CD4-positive, alpha-beta T cell treated with Interleukin-6 for 4 hours (primary cell): ENCODE results near the gene ERP27.

Experiments used
- DNase-seq: peaks from one replicate; pipeline ENCODE4 v3.0.0-alpha.2; 2020; ENCODE audit warnings: mixed read lengths

The ERP27 gene

GRCh38 chr12:14938301-14938700 is at the start of gene ERP27:
Gene ERP27, minus strand, starts transcription at chr12:14938537. Its CDS starts 29 bp downstream, at chr12:14938508.
- no peak for DNase-seq

- DNase-seq = no peak
Observed at GRCh38 chr12:14988035-14988434, 49.7 kb upstream of the ERP27 start.

DNA sequence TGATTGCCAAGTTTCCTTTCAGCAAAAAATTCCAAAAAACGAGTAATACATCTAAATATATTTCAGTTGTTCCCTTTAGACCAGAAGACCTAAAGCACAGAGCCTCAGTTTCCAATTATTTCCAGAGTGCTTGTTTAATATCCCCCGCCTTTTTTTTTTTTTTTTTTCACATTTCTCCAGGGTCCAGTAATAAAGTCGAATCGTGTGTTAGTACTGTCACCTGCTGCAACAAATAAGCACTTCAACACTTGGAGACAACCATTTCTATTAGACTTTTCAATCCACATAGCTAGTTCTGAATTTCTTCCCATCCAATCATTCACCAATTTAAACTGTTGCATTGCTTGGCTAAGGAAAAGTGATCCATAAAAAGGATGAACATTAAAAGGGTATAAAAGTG is 48.1 kb upstream of the ERP27 start:
- no peak for DNase-seq

DNA sequence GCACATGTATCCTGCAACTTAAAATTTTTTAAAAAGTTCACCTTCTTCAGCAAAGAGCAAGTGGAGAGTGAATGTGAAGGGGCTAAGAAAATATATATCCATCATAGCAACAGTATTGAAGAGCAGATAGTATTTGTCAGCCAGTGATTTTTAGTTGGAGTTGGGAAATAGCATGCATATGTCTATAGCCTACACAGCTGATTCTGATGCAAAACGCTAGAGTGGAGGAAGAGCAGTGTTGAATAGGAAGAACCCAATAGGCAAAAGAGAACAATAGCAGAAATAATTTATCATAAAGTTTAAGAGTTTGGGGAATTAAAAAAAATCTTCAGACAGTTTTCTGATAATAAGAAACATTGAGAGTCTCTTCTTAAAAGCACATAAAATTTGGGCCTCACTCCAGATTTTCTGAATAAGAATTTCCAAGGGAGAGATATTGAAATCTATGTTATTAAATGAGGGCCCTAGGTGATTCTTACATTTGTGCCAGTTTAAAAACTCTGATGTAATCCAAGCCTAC is 46.5 kb upstream of the ERP27 start:
- DNase-seq = no peak

GRCh38 chr12:14984036-14984435 is 45.7 kb upstream of the ERP27 start:
- no peak for DNase-seq

DNA sequence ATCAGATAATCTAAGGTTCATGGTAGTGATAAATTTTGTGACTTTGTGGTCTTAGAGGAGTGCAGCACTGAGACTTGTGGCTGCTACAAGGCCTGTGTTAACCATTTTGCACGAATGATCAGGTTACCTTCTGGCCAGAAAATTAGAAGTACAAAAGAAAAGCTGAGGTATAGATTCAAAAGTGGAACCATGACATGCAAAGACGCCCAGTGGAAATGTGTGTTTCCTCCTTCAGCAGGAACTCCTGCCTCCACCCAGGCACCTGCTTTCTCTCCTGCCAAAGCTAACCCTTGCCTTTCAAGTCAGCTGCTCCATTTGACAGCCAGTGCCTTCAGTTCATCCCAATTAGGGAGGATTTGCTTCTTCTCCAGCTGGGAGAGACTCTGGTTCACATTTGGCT is 44.7 kb upstream of the ERP27 start:
- DNase-seq = peak; percentile 34

DNA sequence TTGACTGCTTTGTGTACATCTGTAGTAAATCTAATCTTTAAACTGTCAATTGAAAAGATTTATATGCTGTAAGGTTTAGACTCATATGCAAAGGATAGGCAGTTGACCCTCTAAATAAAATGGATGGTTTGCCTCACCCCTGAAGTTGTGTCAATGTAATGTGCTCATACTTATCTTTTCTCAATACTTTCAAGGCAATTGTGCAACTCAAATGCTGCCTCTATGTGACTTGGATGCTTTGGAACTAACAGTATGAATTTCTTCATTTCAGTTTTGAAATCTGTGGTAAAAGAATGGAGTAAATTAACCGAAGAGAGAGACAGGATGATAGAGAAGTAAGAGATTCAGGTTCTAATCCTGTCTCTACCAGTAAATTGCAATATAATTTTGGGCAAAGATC is 44.2 kb upstream of the ERP27 start:
- no peak for DNase-seq

- no peak for DNase-seq
Observed at GRCh38 chr12:14981049-14981448, 42.7 kb upstream of the ERP27 start.

DNA sequence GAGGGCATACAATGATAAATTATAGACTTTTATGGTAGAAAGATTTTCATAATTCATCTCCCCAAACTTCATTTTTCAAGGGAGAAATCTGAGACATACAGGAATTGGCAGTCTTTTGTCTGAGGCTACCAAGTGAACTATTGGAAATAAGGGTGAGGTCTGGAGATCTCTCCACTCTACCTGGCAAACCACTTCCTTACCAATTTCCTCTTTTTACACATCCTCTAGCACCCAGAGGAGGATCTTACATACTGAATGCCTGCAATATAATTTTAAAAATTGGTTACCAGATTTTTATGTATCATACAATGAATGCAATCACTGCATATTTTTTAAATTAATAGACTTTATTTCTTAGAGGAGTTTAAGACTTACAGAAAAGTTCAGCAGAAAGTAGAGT is 41.1 kb upstream of the ERP27 start:
- DNase-seq = no peak

- no peak for DNase-seq
Observed at GRCh38 chr12:14976658-14977057, 38.3 kb upstream of the ERP27 start.

DNA sequence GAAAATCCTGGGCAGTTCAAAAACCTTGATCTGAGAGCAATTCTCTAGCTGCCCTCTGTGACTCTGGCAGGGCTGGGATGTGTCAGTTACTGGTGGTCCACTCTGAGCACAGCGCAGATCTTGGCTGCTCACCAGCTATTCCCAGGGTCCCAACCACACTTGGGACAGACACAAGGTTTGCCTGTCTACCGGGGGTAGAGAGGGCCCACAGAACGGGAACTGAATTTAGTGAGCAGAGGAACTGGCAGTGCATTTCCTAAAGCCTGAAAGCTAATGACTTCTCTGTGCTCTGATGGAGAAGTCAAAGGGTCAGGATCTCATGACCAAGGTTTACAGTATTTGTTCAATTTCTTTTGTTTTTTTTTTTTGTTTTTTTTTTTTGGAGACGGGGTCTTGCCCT is 37.1 kb upstream of the ERP27 start:
- DNase-seq = no peak

DNA sequence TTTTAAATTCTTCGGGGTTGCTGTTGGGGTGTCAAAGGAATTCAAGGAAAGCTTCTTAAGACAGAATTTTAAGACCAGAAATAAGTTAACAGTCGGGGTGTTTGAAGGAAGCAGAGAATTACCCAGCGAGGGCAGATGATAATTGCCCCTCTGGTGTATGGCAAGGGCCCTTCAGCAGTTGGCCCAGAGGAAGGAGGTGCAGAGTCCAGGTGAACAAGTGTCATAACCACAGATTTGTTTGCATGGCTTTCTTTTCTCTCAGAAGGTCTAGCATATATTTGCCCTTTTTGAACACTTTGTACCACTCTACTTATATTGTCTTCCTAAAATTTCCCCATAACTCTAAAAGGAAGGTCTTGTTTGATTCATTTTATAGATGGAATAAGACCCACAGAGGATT is 36.3 kb upstream of the ERP27 start:
- no peak for DNase-seq

DNA sequence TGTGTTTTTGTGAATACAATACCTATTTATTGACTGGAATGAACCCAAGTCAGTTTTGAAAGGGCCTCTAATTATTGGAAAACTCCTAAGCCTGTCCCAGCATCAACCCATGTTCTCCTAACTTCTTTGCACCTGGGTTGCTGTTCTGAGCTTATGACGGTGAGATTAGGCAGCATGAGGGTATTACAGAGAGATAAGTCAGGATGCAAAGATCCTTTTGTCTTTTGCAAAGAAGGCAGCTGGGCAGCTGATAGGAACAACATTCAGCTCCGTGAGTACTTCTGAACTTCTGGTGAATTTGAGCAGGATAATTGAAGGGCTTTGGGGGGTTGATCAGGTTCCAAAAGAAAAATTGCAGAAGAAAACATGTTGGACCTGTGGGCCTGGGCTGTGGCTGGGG is 34.5 kb upstream of the ERP27 start, which contains the start of gene PDE6H:
PDE6H (plus strand) TSS at position 227 of the 400 bp plus-strand sequence. CDS start 4,971 bp downstream, outside the sequence.
- DNase-seq = no peak

DNA sequence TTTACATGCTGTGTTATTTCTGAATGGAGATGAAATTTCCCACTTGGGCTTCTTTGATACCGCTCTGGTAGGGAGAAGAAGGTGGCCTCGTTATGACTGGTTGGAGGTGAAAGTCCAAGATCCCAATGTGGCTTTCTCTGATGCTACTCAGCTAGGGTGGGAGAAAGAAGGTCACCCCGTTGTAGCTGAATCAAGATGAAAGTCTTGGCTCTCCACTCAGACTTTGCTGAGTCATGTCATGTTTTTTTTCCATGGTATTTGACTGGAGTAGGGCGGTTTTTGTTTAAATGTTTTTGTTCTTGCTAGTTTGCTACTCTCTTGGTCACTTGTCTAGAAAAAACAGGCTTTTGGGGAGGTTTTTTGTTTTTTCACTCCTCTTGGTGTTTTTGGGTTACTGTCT is 32.1 kb upstream of the ERP27 start:
- no peak for DNase-seq

DNA sequence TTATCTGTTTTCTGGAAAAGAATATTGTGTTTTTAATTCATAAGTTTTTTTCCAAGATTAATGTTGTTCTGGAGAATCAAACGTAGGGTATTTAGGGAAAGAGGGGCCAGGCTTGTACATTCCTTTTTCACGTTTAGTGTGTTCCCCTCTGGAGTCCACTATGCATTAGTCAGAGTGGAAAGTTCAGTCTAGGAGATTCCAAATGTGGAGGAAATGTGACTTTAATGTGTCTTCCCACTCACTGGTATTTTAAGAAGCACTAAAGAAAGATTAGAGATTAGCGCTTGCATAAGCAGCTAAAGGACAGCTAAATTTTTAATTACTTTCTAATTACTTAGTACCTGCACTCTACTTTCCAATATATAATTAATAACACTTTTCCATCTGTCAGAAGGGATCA is 30.1 kb upstream of the ERP27 start:
- DNase-seq = no peak

- no peak for DNase-seq
Observed at GRCh38 chr12:14965221-14965620, 26.9 kb upstream of the ERP27 start.

GRCh38 chr12:14964406-14964805 is 26.1 kb upstream of the ERP27 start:
- no peak for DNase-seq

- no peak for DNase-seq
Observed at GRCh38 chr12:14963520-14963919, 25.2 kb upstream of the ERP27 start.

- peak; percentile 17 for DNase-seq
Observed at GRCh38 chr12:14962797-14963196, 24.5 kb upstream of the ERP27 start.

DNA sequence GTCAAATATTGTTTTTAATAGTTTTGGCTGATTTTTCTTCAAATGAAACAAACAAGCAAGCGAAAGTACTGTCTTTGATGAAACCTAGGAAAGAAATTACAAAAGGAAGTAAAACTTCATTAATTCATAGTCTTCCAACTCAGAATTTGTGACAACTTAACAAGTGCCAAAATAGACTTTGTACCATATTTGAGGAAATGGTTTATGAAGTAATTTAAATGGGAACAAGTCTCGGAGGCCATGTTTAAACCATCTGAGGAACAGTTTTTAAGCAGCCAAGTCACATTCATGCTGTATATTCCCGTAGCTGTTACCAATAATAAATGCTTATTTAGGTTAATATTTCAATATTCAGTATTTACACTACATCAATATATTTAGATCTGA is 23.8 kb upstream of the ERP27 start:
- DNase-seq = no peak

GRCh38 chr12:14961466-14962152 is 23.3 kb upstream of the ERP27 start, which contains the start of gene ARHGDIB:
Gene ARHGDIB, minus strand, starts transcription at chr12:14961601. Its CDS starts 10,889 bp downstream, at chr12:14950712.
- peak; percentile 83 for DNase-seq

GRCh38 chr12:14960548-14961465 is 22.5 kb upstream of the ERP27 start:
- peak; percentile 65 for DNase-seq

GRCh38 chr12:14959916-14960496 is 21.7 kb upstream of the ERP27 start:
- peak; percentile 19 for DNase-seq
